Measurements from ENCODE around the gene CDK5RAP2.

Gene CDK5RAP2

DNA sequence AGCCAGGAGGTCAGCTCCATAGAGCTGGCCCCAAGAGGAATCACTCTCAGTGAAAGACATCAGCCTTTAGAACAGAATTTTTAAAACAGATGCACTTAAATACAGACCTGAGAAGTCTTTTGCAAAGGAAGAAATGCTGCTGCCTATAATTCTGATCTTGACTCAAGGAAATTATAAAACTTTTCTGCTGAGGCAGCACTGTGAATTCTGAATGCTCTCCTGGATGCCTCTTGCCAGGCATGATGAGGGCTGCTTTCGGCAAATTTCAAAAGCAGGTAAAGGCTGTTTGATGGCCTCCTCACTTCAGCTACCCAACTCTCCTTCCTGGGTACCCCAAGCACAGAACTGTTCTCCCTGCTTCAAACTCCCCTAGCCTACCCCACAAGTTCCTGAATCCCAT lies 174.8 kb downstream of the CDK5RAP2 start:
- Histone ChIP-seq H3K4ac (ENCODE audit: low read depth, low read length) (no peak overlapping the region), H3K14ac (ENCODE audit: low read length) (no peak overlapping the region), H3K27me3 (ENCODE audit: insufficient read depth, low read length) (no peaks in the 10 kb centered on the region), H3K4me1 (ENCODE audit: control insufficient read depth in 1 of 2, insufficient read depth in 2 of 2, low read length in 2 of 2) (peaks cover 21 to 27% of the 10 kb centered on the region in 2 experiments), H2BK120ac (ENCODE audit: insufficient read depth, low read length, poor library complexity) (no peak overlapping the region), H3K9me3 (ENCODE audit: insufficient read depth, low read depth, low read length) (peaks cover 1% of the 10 kb centered on the region), H2BK5ac (ENCODE audit: low read depth, low read length, poor library complexity) (no peak overlapping the region), H3K27ac (ENCODE audit: low read depth, low read length) (no peak overlapping the region), H3K18ac (ENCODE audit: low read length) (no peak overlapping the region), H3K23ac (ENCODE audit: low read length) (no peak overlapping the region), H3K79me1 (ENCODE audit: low read length) (peaks cover 5% of the 10 kb centered on the region), H2AFZ (ENCODE audit: insufficient read depth, low read length, poor library complexity) (no peak overlapping the region), H4K91ac (ENCODE audit: low read depth, low read length) (no peak overlapping the region), H3K4me3 (ENCODE audit: low read depth, low read length) (no peak overlapping the region), H4K8ac (ENCODE audit: low read depth, low read length) (no peak overlapping the region), H2AK5ac (ENCODE audit: low read length) (no peak overlapping the region), H3K9ac (ENCODE audit: low read length) (no peak overlapping the region), H3K79me2 (ENCODE audit: control insufficient read depth, insufficient read depth, low read length, poor library complexity) (no peaks in the 10 kb centered on the region), H3K36me3 (ENCODE audit: control insufficient read depth in 1 of 2, insufficient read depth in 2 of 2, low read length in 2 of 2) (peaks cover 29 to 42% of the 10 kb centered on the region in 2 experiments), H3K4me2 (ENCODE audit: low read length) (no peak overlapping the region), H4K12ac (ENCODE audit: low read depth, low read length) (no peak overlapping the region), H2BK12ac (ENCODE audit: low read length) (no peak overlapping the region)
- DNase-seq = no peak
- WGBS (ENCODE audit: extremely low coverage, insufficient coverage, insufficient read length) = no CpG with 5 or more reads among the region's 1 CpG

DNA sequence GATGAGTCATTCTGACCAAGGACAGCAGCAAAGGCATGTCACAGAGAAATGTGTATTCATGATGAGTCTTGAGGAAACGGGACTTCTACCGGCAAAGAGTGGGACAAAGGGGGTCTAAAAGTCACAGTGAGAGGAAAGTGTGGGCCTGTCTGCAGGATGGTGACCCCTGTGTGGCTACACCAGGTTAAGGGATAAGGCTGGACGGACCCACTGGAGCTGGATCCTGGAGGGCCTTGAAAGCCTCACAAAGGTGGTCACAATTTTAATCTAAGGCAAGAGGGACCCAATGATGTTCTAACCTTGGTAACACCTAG lies 176.5 kb downstream of the CDK5RAP2 start:
- Histone ChIP-seq H3K9ac (ENCODE audit: low read length) (no peak overlapping the region), H3K27me3 (ENCODE audit: insufficient read depth, low read length) (no peaks in the 10 kb centered on the region), H3K79me2 (ENCODE audit: control insufficient read depth, insufficient read depth, low read length, poor library complexity) (no peaks in the 10 kb centered on the region), H3K27ac (ENCODE audit: low read depth, low read length) (peak overlapping the region; percentile 67), H2AFZ (ENCODE audit: insufficient read depth, low read length, poor library complexity) (no peak overlapping the region), H3K14ac (ENCODE audit: low read length) (no peak overlapping the region), H4K8ac (ENCODE audit: low read depth, low read length) (no peak overlapping the region), H3K4me3 (ENCODE audit: low read depth, low read length) (no peak overlapping the region), H3K36me3 (ENCODE audit: control insufficient read depth in 1 of 2, insufficient read depth in 2 of 2, low read length in 2 of 2) (peaks cover 28 to 38% of the 10 kb centered on the region in 2 experiments), H4K12ac (ENCODE audit: low read depth, low read length) (no peak overlapping the region), H3K4me2 (ENCODE audit: low read length) (no peak overlapping the region), H3K23ac (ENCODE audit: low read length) (no peak overlapping the region), H3K9me3 (ENCODE audit: insufficient read depth, low read depth, low read length) (peaks cover 1% of the 10 kb centered on the region), H2BK5ac (ENCODE audit: low read depth, low read length, poor library complexity) (no peak overlapping the region), H2BK12ac (ENCODE audit: low read length) (no peak overlapping the region), H4K91ac (ENCODE audit: low read depth, low read length) (no peak overlapping the region), H3K4me1 (ENCODE audit: control insufficient read depth in 1 of 2, insufficient read depth in 2 of 2, low read length in 2 of 2) (peaks cover 16 to 17% of the 10 kb centered on the region in 2 experiments), H2AK5ac (ENCODE audit: low read length) (no peak overlapping the region), H3K79me1 (ENCODE audit: low read length) (peaks cover 4% of the 10 kb centered on the region), H2BK120ac (ENCODE audit: insufficient read depth, low read length, poor library complexity) (no peak overlapping the region), H3K4ac (ENCODE audit: low read depth, low read length) (no peak overlapping the region), H3K18ac (ENCODE audit: low read length) (no peak overlapping the region)
- peak in 1 of 2 donors; percentile 67 for DNase-seq
- WGBS (ENCODE audit: extremely low coverage, insufficient coverage, insufficient read length) = no CpG with 5 or more reads among the region's 3 CpGs

DNA sequence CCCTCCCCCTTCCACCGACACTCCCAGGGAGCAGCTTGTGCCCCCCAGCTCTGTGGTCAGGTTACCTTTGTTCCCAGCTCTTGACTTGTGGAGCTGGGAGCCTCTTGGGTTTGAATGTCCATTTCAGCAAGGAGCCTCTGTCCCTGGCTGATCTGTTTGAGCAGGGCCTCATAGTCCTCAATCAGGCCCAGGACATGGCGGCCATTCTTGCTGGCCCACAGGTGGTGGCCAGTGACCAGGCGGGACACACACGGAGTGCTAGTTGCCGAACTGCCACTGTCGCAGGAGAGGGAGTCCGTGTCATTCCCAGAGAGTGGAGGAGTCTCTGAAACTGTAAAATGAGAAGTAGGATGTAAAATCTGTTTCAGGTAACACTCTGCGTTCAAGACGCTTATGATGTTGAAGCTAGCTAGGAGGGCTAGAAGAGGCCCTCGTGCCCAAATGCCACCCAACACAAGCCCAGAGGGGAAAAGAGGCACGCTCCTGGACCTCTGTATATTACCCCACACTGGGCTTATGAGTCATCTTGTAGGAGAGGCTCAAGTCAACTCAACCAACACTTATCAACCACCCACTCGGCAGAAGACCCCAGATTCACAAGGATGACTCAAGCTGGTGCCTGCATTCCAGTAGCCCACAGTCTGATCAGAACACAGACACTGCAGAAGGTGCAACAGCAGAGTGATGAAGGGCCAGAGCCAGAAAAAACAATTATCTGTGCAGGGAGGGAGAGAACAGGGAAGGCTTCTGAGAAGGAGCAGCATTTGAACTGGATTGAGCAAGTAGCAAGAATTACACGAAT lies 177.0 kb downstream of the CDK5RAP2 start:
- no peaks in the 10 kb centered on the region for H3K27me3 ChIP-seq (ENCODE audit: insufficient read depth, low read length)
- H3K23ac ChIP-seq (ENCODE audit: low read length) = no peak overlapping the region
- H3K9ac ChIP-seq (ENCODE audit: low read length) = no peak overlapping the region
- H2BK120ac ChIP-seq (ENCODE audit: insufficient read depth, low read length, poor library complexity) = no peak overlapping the region
- no peak overlapping the region for H3K4me3 ChIP-seq (ENCODE audit: low read depth, low read length)
- H4K8ac ChIP-seq (ENCODE audit: low read depth, low read length) = no peak overlapping the region
- no peak overlapping the region for H3K4me2 ChIP-seq (ENCODE audit: low read length)
- no peak overlapping the region for H2AFZ ChIP-seq (ENCODE audit: insufficient read depth, low read length, poor library complexity)
- no peak overlapping the region for H3K18ac ChIP-seq (ENCODE audit: low read length)
- H4K91ac ChIP-seq (ENCODE audit: low read depth, low read length) = peak overlapping the region; percentile 16
- peaks cover 11 to 12% of the 10 kb centered on the region in 2 experiments for H3K4me1 ChIP-seq (ENCODE audit: control insufficient read depth in 1 of 2, insufficient read depth in 2 of 2, low read length in 2 of 2)
- H3K4ac ChIP-seq (ENCODE audit: low read depth, low read length) = no peak overlapping the region
- no CpG with 5 or more reads among the region's 13 CpGs for whole genome bisulfite sequencing (ENCODE audit: extremely low coverage, insufficient coverage, insufficient read length)
- peaks cover 1% of the 10 kb centered on the region for H3K9me3 ChIP-seq (ENCODE audit: insufficient read depth, low read depth, low read length)
- peaks cover 24 to 33% of the 10 kb centered on the region in 2 experiments for H3K36me3 ChIP-seq (ENCODE audit: control insufficient read depth in 1 of 2, insufficient read depth in 2 of 2, low read length in 2 of 2)
- peak; percentile 7 to 15 for DNase-seq
- no peak overlapping the region for H2AK5ac ChIP-seq (ENCODE audit: low read length)
- no peak overlapping the region for H3K27ac ChIP-seq (ENCODE audit: low read depth, low read length)
- H3K79me1 ChIP-seq (ENCODE audit: low read length) = no peaks in the 10 kb centered on the region
- no peaks in the 10 kb centered on the region for H3K79me2 ChIP-seq (ENCODE audit: control insufficient read depth, insufficient read depth, low read length, poor library complexity)
- H4K12ac ChIP-seq (ENCODE audit: low read depth, low read length) = no peak overlapping the region
- H3K14ac ChIP-seq (ENCODE audit: low read length) = no peak overlapping the region
- peak overlapping the region; percentile 4 for H2BK12ac ChIP-seq (ENCODE audit: low read length)
- H2BK5ac ChIP-seq (ENCODE audit: low read depth, low read length, poor library complexity) = no peak overlapping the region

DNA sequence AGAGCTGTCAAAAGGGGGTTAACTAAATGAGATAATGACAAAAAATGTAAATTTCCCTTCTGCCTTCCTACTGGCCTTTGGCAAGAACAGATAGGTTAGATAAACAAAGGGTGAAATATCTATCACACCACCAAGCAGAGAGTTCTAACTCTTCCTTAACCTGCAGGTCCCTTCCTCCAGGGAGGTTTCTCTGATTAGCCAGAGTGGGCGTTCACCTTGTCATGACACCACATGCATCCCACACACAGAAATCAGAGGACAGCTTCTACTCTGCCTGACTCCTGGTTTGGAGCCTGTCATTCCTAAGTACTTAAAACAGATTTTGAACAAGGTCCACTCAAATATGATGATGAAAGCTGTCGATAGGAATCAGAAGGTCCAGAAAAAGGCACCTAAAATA lies 180.0 kb downstream of the CDK5RAP2 start:
- no peak overlapping the region for H2BK5ac ChIP-seq (ENCODE audit: low read depth, low read length, poor library complexity)
- H3K18ac ChIP-seq (ENCODE audit: low read length) = no peak overlapping the region
- H3K14ac ChIP-seq (ENCODE audit: low read length) = no peak overlapping the region
- no peak overlapping the region for H3K4me2 ChIP-seq (ENCODE audit: low read length)
- H4K91ac ChIP-seq (ENCODE audit: low read depth, low read length) = no peak overlapping the region
- no peak overlapping the region for H2AK5ac ChIP-seq (ENCODE audit: low read length)
- no peak overlapping the region for H3K9ac ChIP-seq (ENCODE audit: low read length)
- H4K12ac ChIP-seq (ENCODE audit: low read depth, low read length) = no peak overlapping the region
- no peak overlapping the region for H2BK12ac ChIP-seq (ENCODE audit: low read length)
- H3K79me2 ChIP-seq (ENCODE audit: control insufficient read depth, insufficient read depth, low read length, poor library complexity) = no peaks in the 10 kb centered on the region
- peaks cover 11 to 12% of the 10 kb centered on the region in 2 experiments for H3K4me1 ChIP-seq (ENCODE audit: control insufficient read depth in 1 of 2, insufficient read depth in 2 of 2, low read length in 2 of 2)
- no peak for DNase-seq
- peaks cover 20 to 24% of the 10 kb centered on the region in 2 experiments for H3K36me3 ChIP-seq (ENCODE audit: control insufficient read depth in 1 of 2, insufficient read depth in 2 of 2, low read length in 2 of 2)
- no peak overlapping the region for H3K4ac ChIP-seq (ENCODE audit: low read depth, low read length)
- H3K4me3 ChIP-seq (ENCODE audit: low read depth, low read length) = no peak overlapping the region
- no peak overlapping the region for H3K27ac ChIP-seq (ENCODE audit: low read depth, low read length)
- H3K27me3 ChIP-seq (ENCODE audit: insufficient read depth, low read length) = no peaks in the 10 kb centered on the region
- H3K23ac ChIP-seq (ENCODE audit: low read length) = no peak overlapping the region
- H4K8ac ChIP-seq (ENCODE audit: low read depth, low read length) = no peak overlapping the region
- peaks cover 1% of the 10 kb centered on the region for H3K9me3 ChIP-seq (ENCODE audit: insufficient read depth, low read depth, low read length)
- WGBS (ENCODE audit: extremely low coverage, insufficient coverage, insufficient read length) = no CpG with 5 or more reads among the region's 2 CpGs
- no peaks in the 10 kb centered on the region for H3K79me1 ChIP-seq (ENCODE audit: low read length)
- H2BK120ac ChIP-seq (ENCODE audit: insufficient read depth, low read length, poor library complexity) = no peak overlapping the region
- no peak overlapping the region for H2AFZ ChIP-seq (ENCODE audit: insufficient read depth, low read length, poor library complexity)
